ENCODE results near the gene A3GALT2.

Gene A3GALT2

DNA sequence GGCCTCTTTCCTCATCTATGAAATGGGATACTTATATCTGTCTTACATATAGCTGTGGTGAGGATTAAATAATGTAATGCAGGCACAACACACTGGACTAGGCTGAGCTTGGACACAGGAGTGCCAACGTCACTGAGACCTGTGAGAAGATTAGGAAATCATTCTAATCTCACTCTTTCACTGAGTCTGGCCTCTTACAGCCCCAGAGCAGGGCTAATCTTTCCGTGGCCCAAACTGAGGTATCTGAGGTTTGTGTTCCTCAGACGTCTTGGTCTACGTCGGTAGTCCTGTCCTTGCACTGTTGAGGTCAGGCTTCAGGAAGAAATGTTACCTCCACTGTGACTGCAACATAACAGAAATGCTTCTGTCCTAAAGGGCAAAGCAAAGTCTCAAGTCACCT, 22.6 kb upstream of the A3GALT2 start:
- Histone ChIP-seq H3K9ac (ENCODE audit: low read length in 2 of 2) (peak overlapping the region in 1 of 2 donors; percentile 21), H3K4me3 (ENCODE audit: low read length in 2 of 2) (peak overlapping the region in 1 of 2 donors; percentile 22), H3K27ac (ENCODE audit: low read length) (peak overlapping the region; percentile 55), H3K36me3 (ENCODE audit: control insufficient read depth in 2 of 2, insufficient read depth in 2 of 2, low read length in 2 of 2) (peaks cover 0 to 6% of the 10 kb centered on the region in 2 donors), H3K9me3 (ENCODE audit: control insufficient read depth in 2 of 2, low read length in 2 of 2) (no peaks in the 10 kb centered on the region), H3K4me1 (ENCODE audit: control insufficient read depth, insufficient read depth, low read length) (peaks cover 89% of the 10 kb centered on the region), H3K27me3 (ENCODE audit: control insufficient read depth in 1 of 2, insufficient read depth in 2 of 2, low read length in 2 of 2) (no peaks in the 10 kb centered on the region)

DNA sequence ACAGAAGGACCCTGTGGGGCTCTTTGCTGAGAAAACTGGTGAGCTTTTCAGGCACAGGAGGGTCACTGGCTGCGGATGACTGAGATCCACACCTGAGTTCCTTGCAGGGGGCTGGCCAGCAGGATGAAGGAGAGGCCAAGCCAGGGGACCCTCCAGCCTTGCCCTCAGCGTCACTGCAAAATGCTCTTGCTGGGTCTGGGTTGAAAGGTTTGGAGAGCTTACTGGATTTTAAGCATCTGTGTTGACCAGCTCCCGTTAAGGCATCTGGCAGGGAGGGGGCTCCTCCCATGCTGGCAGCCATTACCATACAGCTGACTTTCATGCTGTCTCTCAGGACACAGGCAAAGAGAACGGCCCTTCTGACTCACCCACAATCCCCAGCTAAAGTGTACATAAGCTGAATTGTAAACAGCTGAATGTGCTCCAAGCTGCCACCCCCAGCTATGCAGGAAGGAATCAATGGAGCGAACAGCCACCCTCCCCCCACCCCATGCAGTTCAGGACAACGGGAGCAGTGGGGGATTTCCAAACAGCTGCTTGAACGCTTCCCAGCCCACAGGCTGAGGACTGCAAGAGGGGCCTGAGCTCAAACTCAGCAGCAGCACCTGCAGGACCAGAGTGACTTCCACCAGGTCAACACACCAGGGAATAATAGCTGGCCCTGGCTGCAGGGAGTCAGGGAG, 21.3 kb upstream of the A3GALT2 start:
- Histone ChIP-seq H3K36me3 (ENCODE audit: control insufficient read depth in 2 of 2, insufficient read depth in 2 of 2, low read length in 2 of 2) (peaks cover 0 to 6% of the 10 kb centered on the region in 2 donors), H3K4me1 (ENCODE audit: control insufficient read depth, insufficient read depth, low read length) (peaks cover 83% of the 10 kb centered on the region), H3K27ac (ENCODE audit: low read length) (peak overlapping the region; percentile 55), H3K27me3 (ENCODE audit: control insufficient read depth in 1 of 2, insufficient read depth in 2 of 2, low read length in 2 of 2) (no peaks in the 10 kb centered on the region), H3K4me3 (ENCODE audit: low read length in 2 of 2) (peak overlapping the region; percentile 49 to 58), H3K9me3 (ENCODE audit: control insufficient read depth in 2 of 2, low read length in 2 of 2) (no peaks in the 10 kb centered on the region), H3K9ac (ENCODE audit: low read length in 2 of 2) (peak overlapping the region; percentile 21 to 39)

DNA sequence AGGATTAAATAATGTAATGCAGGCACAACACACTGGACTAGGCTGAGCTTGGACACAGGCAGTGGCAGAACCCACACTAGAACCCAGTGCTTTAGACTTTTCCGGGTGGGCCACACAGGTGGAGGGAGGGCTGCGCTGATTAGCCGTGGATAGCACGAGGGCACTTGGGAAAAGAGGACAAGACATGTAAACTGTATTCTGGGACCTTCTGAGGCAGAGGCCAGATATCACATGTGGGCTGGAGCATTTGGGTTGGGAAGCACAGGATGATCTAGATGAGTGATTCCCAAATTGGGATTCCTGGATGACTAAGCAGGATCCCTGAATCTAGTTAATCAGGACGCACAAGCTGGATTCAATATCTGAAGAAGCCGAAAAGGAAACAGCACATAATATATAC, 20.3 kb upstream of the A3GALT2 start:
- H3K9me3 ChIP-seq (ENCODE audit: control insufficient read depth in 2 of 2, low read length in 2 of 2): no peaks in the 10 kb centered on the region
- peaks cover 78% of the 10 kb centered on the region for H3K4me1 ChIP-seq (ENCODE audit: control insufficient read depth, insufficient read depth, low read length)
- H3K27ac ChIP-seq (ENCODE audit: low read length): peak overlapping the region; percentile 71
- peaks cover 0 to 3% of the 10 kb centered on the region in 2 donors for H3K36me3 ChIP-seq (ENCODE audit: control insufficient read depth in 2 of 2, insufficient read depth in 2 of 2, low read length in 2 of 2)
- peak overlapping the region in 1 of 2 donors; percentile 27 for H3K9ac ChIP-seq (ENCODE audit: low read length in 2 of 2)
- no peaks in the 10 kb centered on the region for H3K27me3 ChIP-seq (ENCODE audit: control insufficient read depth in 1 of 2, insufficient read depth in 2 of 2, low read length in 2 of 2)
- H3K4me3 ChIP-seq (ENCODE audit: low read length in 2 of 2): no peak overlapping the region

DNA sequence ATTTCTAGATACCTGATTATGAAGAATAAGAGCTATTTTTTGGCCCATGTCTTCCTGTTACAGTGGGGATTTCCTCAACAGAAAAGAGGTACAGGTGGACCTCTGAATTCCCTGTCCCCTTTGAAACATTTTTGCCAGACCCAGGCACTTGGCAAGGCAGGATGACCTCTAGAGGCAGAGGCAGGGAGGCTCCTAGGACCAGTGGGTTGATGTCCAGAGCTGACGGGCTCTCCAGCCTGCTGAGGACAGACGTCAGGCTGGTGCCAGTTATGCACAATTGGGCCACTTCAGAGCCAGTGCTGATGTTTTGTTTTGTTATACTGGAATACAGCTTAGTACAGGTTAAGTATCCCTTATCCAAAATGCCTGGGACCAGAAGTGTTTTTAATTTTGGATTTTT, 18.5 kb upstream of the A3GALT2 start:
- Histone ChIP-seq H3K27me3 (ENCODE audit: control insufficient read depth in 1 of 2, insufficient read depth in 2 of 2, low read length in 2 of 2) (no peaks in the 10 kb centered on the region), H3K9me3 (ENCODE audit: control insufficient read depth in 2 of 2, low read length in 2 of 2) (no peaks in the 10 kb centered on the region), H3K36me3 (ENCODE audit: control insufficient read depth in 2 of 2, insufficient read depth in 2 of 2, low read length in 2 of 2) (peaks cover 0 to 3% of the 10 kb centered on the region in 2 donors), H3K4me1 (ENCODE audit: control insufficient read depth, insufficient read depth, low read length) (peaks cover 75% of the 10 kb centered on the region), H3K9ac (ENCODE audit: low read length in 2 of 2) (peak overlapping the region; percentile 58 to 72), H3K4me3 (ENCODE audit: low read length in 2 of 2) (peak overlapping the region in 1 of 2 donors; percentile 54), H3K27ac (ENCODE audit: low read length) (peak overlapping the region; percentile 71)

DNA sequence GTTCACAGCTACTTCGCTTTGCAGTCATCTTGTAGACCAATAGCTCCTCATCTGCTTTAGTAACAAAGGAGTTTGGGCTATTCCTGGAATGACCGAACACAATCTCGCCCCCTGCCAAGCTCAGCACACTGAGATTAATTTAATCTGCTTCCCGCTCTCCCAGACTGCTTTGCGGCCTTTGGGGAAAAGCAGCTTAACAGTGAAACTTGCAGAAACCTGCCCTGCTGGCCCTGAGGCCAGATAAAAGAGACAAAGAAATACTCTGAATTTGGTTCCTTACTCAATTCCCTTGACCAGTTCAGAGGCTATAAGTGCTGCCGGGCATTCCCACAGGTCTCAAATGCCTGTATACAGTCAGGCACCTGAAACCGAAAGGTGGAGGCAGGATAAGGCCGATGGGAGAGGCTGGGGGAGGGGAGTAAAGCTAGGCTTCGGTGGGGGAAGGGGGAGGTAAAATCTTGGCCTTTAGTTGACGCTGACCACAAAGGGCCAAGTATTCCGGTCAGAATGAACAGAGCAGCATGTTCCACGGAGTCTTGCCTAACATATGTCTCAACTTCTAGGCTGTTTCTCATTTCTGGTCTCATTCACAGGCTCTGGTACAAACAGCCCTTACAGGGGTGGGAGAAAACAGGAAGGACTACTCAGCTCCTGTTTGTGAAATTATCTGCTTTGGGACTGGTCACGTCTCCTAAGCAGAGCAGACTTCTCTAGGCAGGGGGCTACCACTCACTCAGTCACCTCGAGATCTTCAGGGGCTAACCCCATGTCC, 17.7 kb upstream of the A3GALT2 start:
- Histone ChIP-seq H3K9ac (ENCODE audit: low read length in 2 of 2) (peak overlapping the region; percentile 58 to 72), H3K27me3 (ENCODE audit: control insufficient read depth in 1 of 2, insufficient read depth in 2 of 2, low read length in 2 of 2) (no peaks in the 10 kb centered on the region), H3K9me3 (ENCODE audit: control insufficient read depth in 2 of 2, low read length in 2 of 2) (no peaks in the 10 kb centered on the region), H3K27ac (ENCODE audit: low read length) (peak overlapping the region; percentile 71), H3K36me3 (ENCODE audit: control insufficient read depth in 2 of 2, insufficient read depth in 2 of 2, low read length in 2 of 2) (peaks cover 0 to 4% of the 10 kb centered on the region in 2 donors), H3K4me1 (ENCODE audit: control insufficient read depth, insufficient read depth, low read length) (peaks cover 75% of the 10 kb centered on the region), H3K4me3 (ENCODE audit: low read length in 2 of 2) (peak overlapping the region; percentile 29 to 54)

DNA sequence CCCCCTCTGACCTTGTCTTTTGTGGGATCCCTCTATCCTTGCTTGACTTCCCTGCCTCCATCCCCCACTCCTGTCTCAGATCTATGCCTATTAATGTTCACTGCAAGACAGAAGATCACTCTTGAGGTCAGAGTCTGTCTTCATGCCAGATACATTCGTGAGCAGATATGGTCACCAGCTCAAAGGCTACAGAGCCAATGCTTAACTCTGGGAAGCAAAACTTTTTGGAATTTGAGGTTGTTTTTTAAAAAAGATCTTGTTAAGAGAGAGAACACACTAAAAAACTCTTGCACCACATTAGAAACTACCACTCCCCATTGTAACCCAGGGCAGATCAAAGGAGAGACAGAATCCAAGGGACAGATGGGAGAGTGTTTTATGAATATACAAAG, 17.1 kb upstream of the A3GALT2 start:
- H3K27ac ChIP-seq (ENCODE audit: low read length): peak overlapping the region; percentile 71
- no peaks in the 10 kb centered on the region for H3K27me3 ChIP-seq (ENCODE audit: control insufficient read depth in 1 of 2, insufficient read depth in 2 of 2, low read length in 2 of 2)
- H3K9me3 ChIP-seq (ENCODE audit: control insufficient read depth in 2 of 2, low read length in 2 of 2): no peaks in the 10 kb centered on the region
- H3K4me3 ChIP-seq (ENCODE audit: low read length in 2 of 2): peak overlapping the region in 1 of 2 donors; percentile 25
- peaks cover 76% of the 10 kb centered on the region for H3K4me1 ChIP-seq (ENCODE audit: control insufficient read depth, insufficient read depth, low read length)
- peaks cover 2 to 3% of the 10 kb centered on the region in 2 donors for H3K36me3 ChIP-seq (ENCODE audit: control insufficient read depth in 2 of 2, insufficient read depth in 2 of 2, low read length in 2 of 2)
- peak overlapping the region in 1 of 2 donors; percentile 58 for H3K9ac ChIP-seq (ENCODE audit: low read length in 2 of 2)

DNA sequence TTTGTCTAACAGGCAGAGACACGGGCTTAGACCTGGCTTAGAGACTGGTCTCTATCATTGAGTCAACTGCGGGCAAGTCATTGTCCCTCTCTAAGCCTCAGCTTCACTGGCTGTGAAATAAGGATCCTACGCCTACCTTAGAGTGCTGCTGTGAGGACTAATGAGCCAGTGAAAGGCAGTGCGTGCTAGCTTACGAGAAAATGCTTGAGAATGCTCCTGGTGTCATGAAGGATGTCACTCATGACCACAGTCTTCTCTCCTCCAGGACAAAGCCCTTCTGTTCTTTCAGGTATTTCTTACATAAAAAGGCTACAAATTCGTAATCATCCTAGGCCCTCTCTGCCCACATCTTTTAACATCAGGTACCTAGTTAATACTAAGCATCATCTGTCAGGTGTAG, 16.5 kb upstream of the A3GALT2 start:
- H3K4me3 ChIP-seq (ENCODE audit: low read length in 2 of 2): no peak overlapping the region
- peak overlapping the region in 1 of 2 donors; percentile 10 for H3K9ac ChIP-seq (ENCODE audit: low read length in 2 of 2)
- peaks cover 2 to 9% of the 10 kb centered on the region in 2 donors for H3K36me3 ChIP-seq (ENCODE audit: control insufficient read depth in 2 of 2, insufficient read depth in 2 of 2, low read length in 2 of 2)
- H3K27me3 ChIP-seq (ENCODE audit: control insufficient read depth in 1 of 2, insufficient read depth in 2 of 2, low read length in 2 of 2): no peaks in the 10 kb centered on the region
- peaks cover 76% of the 10 kb centered on the region for H3K4me1 ChIP-seq (ENCODE audit: control insufficient read depth, insufficient read depth, low read length)
- no peak overlapping the region for H3K27ac ChIP-seq (ENCODE audit: low read length)
- H3K9me3 ChIP-seq (ENCODE audit: control insufficient read depth in 2 of 2, low read length in 2 of 2): no peaks in the 10 kb centered on the region

DNA sequence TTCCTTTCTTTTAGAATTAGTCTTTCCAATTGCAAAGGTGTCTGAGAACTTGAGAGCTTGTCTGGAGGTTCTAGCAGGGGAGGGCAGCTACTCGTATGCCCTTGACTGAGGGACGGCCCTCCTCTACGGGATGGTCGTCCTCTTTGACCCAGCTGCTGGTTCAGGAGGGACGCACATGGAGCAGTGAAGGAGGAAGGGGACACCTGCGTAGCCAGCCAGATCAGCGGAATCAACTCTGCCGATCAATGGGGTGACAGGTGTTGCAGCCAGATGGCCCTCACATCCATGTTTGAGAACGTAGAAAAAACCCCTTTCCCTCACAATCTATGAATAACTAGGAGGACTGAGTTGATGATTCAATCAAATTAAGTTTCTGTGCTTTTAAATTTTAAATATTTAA, 15.7 kb upstream of the A3GALT2 start:
- no peak overlapping the region for H3K4me3 ChIP-seq (ENCODE audit: low read length in 2 of 2)
- H3K9ac ChIP-seq (ENCODE audit: low read length in 2 of 2): no peak overlapping the region
- peaks cover 10 to 17% of the 10 kb centered on the region in 2 donors for H3K36me3 ChIP-seq (ENCODE audit: control insufficient read depth in 2 of 2, insufficient read depth in 2 of 2, low read length in 2 of 2)
- no peaks in the 10 kb centered on the region for H3K27me3 ChIP-seq (ENCODE audit: control insufficient read depth in 1 of 2, insufficient read depth in 2 of 2, low read length in 2 of 2)
- peaks cover 76% of the 10 kb centered on the region for H3K4me1 ChIP-seq (ENCODE audit: control insufficient read depth, insufficient read depth, low read length)
- H3K9me3 ChIP-seq (ENCODE audit: control insufficient read depth in 2 of 2, low read length in 2 of 2): no peaks in the 10 kb centered on the region
- no peak overlapping the region for H3K27ac ChIP-seq (ENCODE audit: low read length)

DNA sequence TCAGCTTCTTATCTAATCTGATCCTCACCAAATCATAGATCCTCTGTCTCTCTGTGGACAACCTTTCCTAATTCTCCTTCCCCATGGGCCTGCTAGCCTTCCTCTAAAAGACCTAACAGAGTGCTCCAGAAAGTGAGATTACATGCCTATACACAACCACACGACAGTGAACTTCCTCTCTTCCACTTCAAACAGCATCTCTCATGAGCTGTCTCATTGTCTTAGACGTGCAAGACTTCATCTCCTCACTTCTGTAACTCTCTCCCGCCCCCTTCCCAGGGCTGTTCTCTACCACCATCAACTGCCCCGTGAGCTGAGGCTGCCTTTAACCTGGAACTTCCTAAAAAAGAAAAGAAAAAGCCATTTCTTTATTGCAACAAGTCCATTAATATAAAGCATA, 14.1 kb upstream of the A3GALT2 start:
- peaks cover 25 to 33% of the 10 kb centered on the region in 2 donors for H3K36me3 ChIP-seq (ENCODE audit: control insufficient read depth in 2 of 2, insufficient read depth in 2 of 2, low read length in 2 of 2)
- H3K4me3 ChIP-seq (ENCODE audit: low read length in 2 of 2): peak overlapping the region in 1 of 2 donors; percentile 11
- peak overlapping the region; percentile 79 for H3K27ac ChIP-seq (ENCODE audit: low read length)
- H3K4me1 ChIP-seq (ENCODE audit: control insufficient read depth, insufficient read depth, low read length): peaks cover 62% of the 10 kb centered on the region
- no peaks in the 10 kb centered on the region for H3K9me3 ChIP-seq (ENCODE audit: control insufficient read depth in 2 of 2, low read length in 2 of 2)
- no peaks in the 10 kb centered on the region for H3K27me3 ChIP-seq (ENCODE audit: control insufficient read depth in 1 of 2, insufficient read depth in 2 of 2, low read length in 2 of 2)
- H3K9ac ChIP-seq (ENCODE audit: low read length in 2 of 2): peak overlapping the region in 1 of 2 donors; percentile 42

DNA sequence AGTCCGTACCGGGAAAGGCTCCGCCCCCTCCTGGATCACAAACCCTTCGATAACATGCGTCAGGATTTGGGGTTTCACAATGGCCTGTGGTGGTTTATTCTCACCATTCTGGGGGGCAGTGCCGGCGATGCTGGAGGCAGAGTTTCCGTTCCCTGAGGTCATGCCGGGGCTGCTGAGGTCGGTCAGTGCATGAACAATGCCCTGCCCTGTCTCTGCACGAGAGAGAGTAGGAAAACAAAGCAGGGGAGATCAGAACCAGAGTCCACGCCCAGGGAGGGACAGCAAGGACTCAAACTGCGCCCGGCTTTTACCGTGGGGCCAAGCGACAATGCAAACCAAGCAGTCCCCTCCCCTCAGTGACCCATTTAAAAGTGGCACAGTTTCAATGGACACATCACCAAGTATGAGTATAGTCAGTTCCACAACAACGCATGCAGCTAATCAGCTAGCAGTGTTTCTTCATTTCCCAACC, 13.2 kb upstream of the A3GALT2 start:
- Histone ChIP-seq H3K4me1 (ENCODE audit: control insufficient read depth, insufficient read depth, low read length) (peaks cover 53% of the 10 kb centered on the region), H3K4me3 (ENCODE audit: low read length in 2 of 2) (no peak overlapping the region), H3K27me3 (ENCODE audit: control insufficient read depth in 1 of 2, insufficient read depth in 2 of 2, low read length in 2 of 2) (no peaks in the 10 kb centered on the region), H3K36me3 (ENCODE audit: control insufficient read depth in 2 of 2, insufficient read depth in 2 of 2, low read length in 2 of 2) (peaks cover 34 to 42% of the 10 kb centered on the region in 2 donors), H3K9ac (ENCODE audit: low read length in 2 of 2) (no peak overlapping the region), H3K9me3 (ENCODE audit: control insufficient read depth in 2 of 2, low read length in 2 of 2) (no peaks in the 10 kb centered on the region), H3K27ac (ENCODE audit: low read length) (peak overlapping the region; percentile 79)
